ENCODE measurements around the gene KCNG2. TPM values are rescaled to one million over a fixed set of nuclear protein-coding genes. Genes with fewer than 3 reads are reported as not detected.
"Not testable (repeated sequence)": the region's sequence is repeated elsewhere in the genome, so short reads cannot be mapped to it uniquely, and the experiment has no call there.

The KCNG2 gene
- total and polyA plus RNA-seq, 12 donors, result 0.16 to 0.79 (median 0.24) TPM; not detected in 7

- 58 to 61% methylated on average over 38 of the region's 38 CpGs for WGBS, 2 donors
- TF ChIP-seq CTCF (IDR thresholded peaks at IDR 0.05), result no peak
- DNase-seq (no peak), ATAC-seq (no peak)
- H3K27me3 ChIP-seq, result peaks cover 0 to 45% (median 41%) of the 10 kb centered on the region in 7 donors
- no peak overlapping the region for H3K4me3 ChIP-seq
- H3K9me3 ChIP-seq, result peaks cover 0 to 13% (median 0%) of the 10 kb centered on the region in 11 donors
- intact Hi-C loops (cut with DNase I), result no loop called here
- no peaks in the 10 kb centered on the region for H3K4me1 ChIP-seq
- no peak overlapping the region for H3K27ac ChIP-seq
- no peaks in the 10 kb centered on the region for H3K36me3 ChIP-seq
Observed at GRCh38 chr18:79877163-79878091, 79.7 kb downstream of the KCNG2 start.

DNA sequence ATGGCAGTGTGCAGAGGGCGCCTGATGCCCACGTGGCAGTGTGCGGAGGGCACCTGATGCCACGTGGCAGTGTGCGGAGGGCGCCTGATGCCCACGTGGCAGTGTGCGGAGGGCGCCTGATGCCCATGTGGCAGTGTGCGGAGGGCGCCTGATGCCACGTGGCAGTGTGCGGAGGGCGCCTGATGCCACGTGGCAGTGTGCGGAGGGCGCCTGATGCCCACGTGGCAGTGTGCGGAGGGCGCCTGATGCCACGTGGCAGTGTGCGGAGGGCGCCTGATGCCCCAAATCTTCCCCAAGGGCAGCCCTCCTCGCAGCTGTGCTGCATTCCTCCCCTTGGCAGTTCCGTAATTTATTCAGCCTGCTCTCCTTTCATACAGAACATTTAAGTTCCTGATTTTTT is 80.5 kb downstream of the KCNG2 start:
- H3K27ac ChIP-seq; H3K4me3 ChIP-seq; intact Hi-C loops (cut with DNase I); DNase-seq; H3K4me1 ChIP-seq; H3K36me3 ChIP-seq; ATAC-seq: not testable (repeated sequence)
- WGBS, 2 donors, result 92 to 95% methylated on average over 25 of the region's 25 CpGs
- Histone ChIP-seq H3K27me3 (peaks cover 0 to 37% (median 33%) of the 10 kb centered on the region in 7 donors), H3K9me3 (peaks cover 0 to 13% (median 0%) of the 10 kb centered on the region in 11 donors)

GRCh38 chr18:79878741-79879378 is 81.1 kb downstream of the KCNG2 start:
- Histone ChIP-seq H3K4me1 (no peaks in the 10 kb centered on the region), H3K27me3 (peaks cover 0 to 35% (median 27%) of the 10 kb centered on the region in 7 donors), H3K27ac (no peak overlapping the region), H3K9me3 (peaks cover 0 to 13% (median 0%) of the 10 kb centered on the region in 11 donors), H3K4me3 (no peak overlapping the region), H3K36me3 (no peaks in the 10 kb centered on the region)
- no peak for TF ChIP-seq CTCF (IDR thresholded peaks at IDR 0.05)
- 84 to 90% methylated on average over 20 of the region's 20 CpGs for WGBS, 2 donors
- DNase-seq (no peak), ATAC-seq (no peak)
- intact Hi-C loops (cut with DNase I), result no loop called here

GRCh38 chr18:79879566-79879965 is 81.8 kb downstream of the KCNG2 start:
- Histone ChIP-seq H3K9me3 (peaks cover 0 to 13% (median 0%) of the 10 kb centered on the region in 11 donors), H3K27ac (no peak overlapping the region), H3K36me3 (no peaks in the 10 kb centered on the region), H3K4me1 (no peaks in the 10 kb centered on the region), H3K4me3 (no peak overlapping the region), H3K27me3 (peaks cover 0 to 30% (median 22%) of the 10 kb centered on the region in 7 donors)
- intact Hi-C loops (cut with DNase I), result no loop called here
- ATAC-seq (no peak), DNase-seq (no peak)
- 91% methylated on average over 12 of the region's 12 CpGs for WGBS, 2 donors
- no peak for TF ChIP-seq CTCF (IDR thresholded peaks at IDR 0.05)
